Ovary (tissue), 3 donors: Measurements from ENCODE around the gene CALHM6.

Experiments used
- CTCF ChIP-seq, 3 donors: fragments of 450-650 bp in 2 of 3; fragments of 200-600 bp in 1 of 3; IDR thresholded peaks; one replicate each; pipeline versions ENCODE4 v1.5.1 to v1.8.0; 2016 to 2022; ENCODE audit warnings: antibody characterized with exemption in 3 of 3, mild to moderate bottlenecking in 1 of 3
- EP300 ChIP-seq: sonication (generic); formaldehyde crosslinking; IDR thresholded peaks from one replicate; pipeline ENCODE4 v1.6.1; 2017; ENCODE audit warnings: antibody characterized with exemption
- POLR2A ChIP-seq: fragments of 450-650 bp; IDR thresholded peaks from one replicate; pipeline ENCODE4 v1.6.1; 2017; ENCODE audit warnings: antibody characterized with exemption, mild to moderate bottlenecking, moderate library complexity
- donor health status: DM: no; HTN: no; CAD: no.

- TF ChIP-seq POLR2A (no peak), CTCF (IDR thresholded peaks at IDR 0.05) (no peak), EP300 (no peak)
These were observed 48.9 kb upstream of the CALHM6 start for GRCh38 chr6:116412270-116412669.
